Measurements from ENCODE around the gene LRRC57. TPM values are rescaled to one million over a fixed set of nuclear protein-coding genes. Genes with fewer than 3 reads are reported as not detected.

The LRRC57 gene
- total and polyA plus RNA-seq, 2 of the 13 experiments (the other 11 are each of a cell fraction or from before 2014, with no cell fraction given): 5.8 to 14.8 TPM

DNA sequence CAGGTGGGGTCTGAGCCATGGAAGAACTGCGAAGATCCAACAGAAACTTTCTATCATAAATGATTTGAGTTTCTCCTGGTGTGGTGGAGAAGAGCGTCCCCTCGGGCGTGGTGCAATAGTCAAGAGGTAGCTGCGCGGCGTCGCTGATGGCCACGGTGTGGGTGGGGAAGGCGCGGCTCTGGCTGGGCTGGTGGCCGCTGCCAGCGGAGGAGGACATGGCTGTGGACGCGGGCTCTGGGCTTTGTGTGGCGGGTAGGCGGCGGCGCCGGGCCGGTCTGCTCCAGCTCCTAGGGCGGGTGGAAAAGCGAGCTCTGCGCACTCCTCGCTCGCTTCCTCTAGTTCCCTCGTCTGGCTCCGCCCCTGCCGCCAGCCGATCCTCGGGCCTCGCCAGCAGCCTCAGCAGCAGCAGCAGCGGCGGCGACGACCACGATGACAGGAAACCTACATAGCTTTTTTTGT, 32.7 kb upstream of the LRRC57 start (continued):
- TF ChIP-seq ZNF567 (CRISPR knock-in tag; IDR thresholded peaks at IDR 0.05; ENCODE audit: borderline replicate concordance) (no peak), ZNF883 (CRISPR knock-in tag; IDR thresholded peaks at IDR 0.05; ENCODE audit: not compliant biosample characterization) (peak; percentile 52), RORA (CRISPR knock-in tag; IDR thresholded peaks at IDR 0.05) (no peak), ZFYVE20 (CRISPR knock-in tag; IDR thresholded peaks at IDR 0.05; ENCODE audit: borderline replicate concordance, low read depth) (no peak), IRF1 (CRISPR knock-in tag; IDR thresholded peaks at IDR 0.05; ENCODE audit: low read depth) (no peak), ZNF841 (CRISPR knock-in tag; IDR thresholded peaks at IDR 0.05; ENCODE audit: borderline replicate concordance) (no peak), BRCA1 (CRISPR knock-in tag; IDR thresholded peaks at IDR 0.05) (no peak), SNAPC2 (CRISPR knock-in tag; IDR thresholded peaks at IDR 0.05) (no peak), BHLHE40 (IDR thresholded peaks at IDR 0.05; ENCODE audit: low read length) (no peak), GLMP (CRISPR knock-in tag; IDR thresholded peaks at IDR 0.05; ENCODE audit: borderline replicate concordance) (no peak), MAX (IDR thresholded peaks at IDR 0.05) (no peak), PCBP1 (IDR thresholded peaks at IDR 0.05; ENCODE audit: borderline replicate concordance, low read depth, low read length) (no peak), THAP11 (CRISPR knock-in tag; IDR thresholded peaks at IDR 0.05) (no peak)
- TF ChIP-seq, protein P1, sequence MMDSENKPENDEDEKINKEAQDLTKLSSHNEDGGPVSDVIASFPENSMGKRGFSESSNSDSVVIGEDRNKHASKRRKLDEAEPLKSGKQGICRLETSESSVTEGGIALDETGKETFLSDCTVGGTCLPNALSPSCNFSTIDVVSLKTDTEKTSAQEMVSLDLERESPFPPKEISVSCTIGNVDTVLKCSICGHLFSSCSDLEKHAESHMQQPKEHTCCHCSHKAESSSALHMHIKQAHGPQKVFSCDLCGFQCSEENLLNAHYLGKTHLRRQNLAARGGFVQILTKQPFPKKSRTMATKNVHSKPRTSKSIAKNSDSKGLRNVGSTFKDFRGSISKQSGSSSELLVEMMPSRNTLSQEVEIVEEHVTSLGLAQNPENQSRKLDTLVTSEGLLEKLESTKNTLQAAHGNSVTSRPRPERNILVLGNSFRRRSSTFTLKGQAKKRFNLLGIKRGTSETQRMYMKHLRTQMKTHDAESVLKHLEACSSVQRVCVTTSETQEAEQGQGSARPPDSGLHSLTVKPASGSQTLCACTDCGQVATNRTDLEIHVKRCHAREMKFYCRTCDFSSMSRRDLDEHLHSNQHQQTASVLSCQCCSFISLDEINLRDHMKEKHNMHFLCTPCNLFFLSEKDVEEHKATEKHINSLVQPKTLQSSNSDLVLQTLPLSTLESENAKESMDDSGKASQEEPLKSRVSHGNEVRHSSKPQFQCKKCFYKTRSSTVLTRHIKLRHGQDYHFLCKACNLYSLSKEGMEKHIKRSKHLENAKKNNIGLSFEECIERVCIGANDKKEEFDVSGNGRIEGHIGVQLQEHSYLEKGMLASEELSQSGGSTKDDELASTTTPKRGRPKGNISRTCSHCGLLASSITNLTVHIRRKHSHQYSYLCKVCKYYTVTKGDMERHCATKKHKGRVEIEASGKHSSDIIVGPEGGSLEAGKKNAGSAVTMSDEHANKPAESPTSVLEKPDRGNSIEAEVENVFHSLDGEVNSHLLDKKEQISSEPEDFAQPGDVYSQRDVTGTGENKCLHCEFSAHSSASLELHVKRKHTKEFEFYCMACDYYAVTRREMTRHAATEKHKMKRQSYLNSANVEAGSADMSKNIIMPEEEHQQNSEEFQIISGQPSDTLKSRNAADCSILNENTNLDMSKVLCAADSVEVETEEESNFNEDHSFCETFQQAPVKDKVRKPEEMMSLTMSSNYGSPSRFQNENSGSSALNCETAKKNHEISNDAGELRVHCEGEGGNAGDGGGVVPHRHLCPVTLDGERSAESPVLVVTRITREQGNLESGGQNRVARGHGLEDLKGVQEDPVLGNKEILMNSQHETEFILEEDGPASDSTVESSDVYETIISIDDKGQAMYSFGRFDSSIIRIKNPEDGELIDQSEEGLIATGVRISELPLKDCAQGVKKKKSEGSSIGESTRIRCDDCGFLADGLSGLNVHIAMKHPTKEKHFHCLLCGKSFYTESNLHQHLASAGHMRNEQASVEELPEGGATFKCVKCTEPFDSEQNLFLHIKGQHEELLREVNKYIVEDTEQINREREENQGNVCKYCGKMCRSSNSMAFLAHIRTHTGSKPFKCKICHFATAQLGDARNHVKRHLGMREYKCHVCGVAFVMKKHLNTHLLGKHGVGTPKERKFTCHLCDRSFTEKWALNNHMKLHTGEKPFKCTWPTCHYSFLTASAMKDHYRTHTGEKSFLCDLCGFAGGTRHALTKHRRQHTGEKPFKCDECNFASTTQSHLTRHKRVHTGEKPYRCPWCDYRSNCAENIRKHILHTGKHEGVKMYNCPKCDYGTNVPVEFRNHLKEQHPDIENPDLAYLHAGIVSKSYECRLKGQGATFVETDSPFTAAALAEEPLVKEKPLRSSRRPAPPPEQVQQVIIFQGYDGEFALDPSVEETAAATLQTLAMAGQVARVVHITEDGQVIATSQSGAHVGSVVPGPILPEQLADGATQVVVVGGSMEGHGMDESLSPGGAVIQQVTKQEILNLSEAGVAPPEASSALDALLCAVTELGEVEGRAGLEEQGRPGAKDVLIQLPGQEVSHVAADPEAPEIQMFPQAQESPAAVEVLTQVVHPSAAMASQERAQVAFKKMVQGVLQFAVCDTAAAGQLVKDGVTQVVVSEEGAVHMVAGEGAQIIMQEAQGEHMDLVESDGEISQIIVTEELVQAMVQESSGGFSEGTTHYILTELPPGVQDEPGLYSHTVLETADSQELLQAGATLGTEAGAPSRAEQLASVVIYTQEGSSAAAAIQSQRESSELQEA (CRISPR knock-in tag; IDR thresholded peaks at IDR 0.05; ENCODE audit: not compliant biosample characterization): peak; percentile 57
- TF ChIP-seq, protein P2, sequence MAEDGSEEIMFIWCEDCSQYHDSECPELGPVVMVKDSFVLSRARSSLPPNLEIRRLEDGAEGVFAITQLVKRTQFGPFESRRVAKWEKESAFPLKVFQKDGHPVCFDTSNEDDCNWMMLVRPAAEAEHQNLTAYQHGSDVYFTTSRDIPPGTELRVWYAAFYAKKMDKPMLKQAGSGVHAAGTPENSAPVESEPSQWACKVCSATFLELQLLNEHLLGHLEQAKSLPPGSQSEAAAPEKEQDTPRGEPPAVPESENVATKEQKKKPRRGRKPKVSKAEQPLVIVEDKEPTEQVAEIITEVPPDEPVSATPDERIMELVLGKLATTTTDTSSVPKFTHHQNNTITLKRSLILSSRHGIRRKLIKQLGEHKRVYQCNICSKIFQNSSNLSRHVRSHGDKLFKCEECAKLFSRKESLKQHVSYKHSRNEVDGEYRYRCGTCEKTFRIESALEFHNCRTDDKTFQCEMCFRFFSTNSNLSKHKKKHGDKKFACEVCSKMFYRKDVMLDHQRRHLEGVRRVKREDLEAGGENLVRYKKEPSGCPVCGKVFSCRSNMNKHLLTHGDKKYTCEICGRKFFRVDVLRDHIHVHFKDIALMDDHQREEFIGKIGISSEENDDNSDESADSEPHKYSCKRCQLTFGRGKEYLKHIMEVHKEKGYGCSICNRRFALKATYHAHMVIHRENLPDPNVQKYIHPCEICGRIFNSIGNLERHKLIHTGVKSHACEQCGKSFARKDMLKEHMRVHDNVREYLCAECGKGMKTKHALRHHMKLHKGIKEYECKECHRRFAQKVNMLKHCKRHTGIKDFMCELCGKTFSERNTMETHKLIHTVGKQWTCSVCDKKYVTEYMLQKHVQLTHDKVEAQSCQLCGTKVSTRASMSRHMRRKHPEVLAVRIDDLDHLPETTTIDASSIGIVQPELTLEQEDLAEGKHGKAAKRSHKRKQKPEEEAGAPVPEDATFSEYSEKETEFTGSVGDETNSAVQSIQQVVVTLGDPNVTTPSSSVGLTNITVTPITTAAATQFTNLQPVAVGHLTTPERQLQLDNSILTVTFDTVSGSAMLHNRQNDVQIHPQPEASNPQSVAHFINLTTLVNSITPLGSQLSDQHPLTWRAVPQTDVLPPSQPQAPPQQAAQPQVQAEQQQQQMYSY (CRISPR knock-in tag; IDR thresholded peaks at IDR 0.05): no peak

All from HepG2 (cell line).